OCI-M2 (cell line): ENCODE measurements around the gene GTSE1.

ENCODE experiments used
- DNase-seq: peaks from one replicate; lab custom pipeline; 2025; ENCODE audit not compliant: unreplicated experiment; lab: John Stamatoyannopoulos, UW

The GTSE1 gene

GRCh38 chr22:46376908-46377524, 80.3 kb downstream of the GTSE1 start:
- no peak for DNase-seq

- no peak for DNase-seq
These were observed 81.1 kb downstream of the GTSE1 start for GRCh38 chr22:46377525-46378425.

- no peak for DNase-seq
These were observed 81.9 kb downstream of the GTSE1 start for GRCh38 chr22:46378426-46379065.

- DNase-seq, result no peak
These were observed 82.6 kb downstream of the GTSE1 start for GRCh38 chr22:46379066-46379930.

- DNase-seq, result no peak
These were observed 83.4 kb downstream of the GTSE1 start for GRCh38 chr22:46380069-46380468.
